ENCODE results near the gene SCGB1D1.

- TF ChIP-seq PBX3 (IDR thresholded peaks at IDR 0.05) (no peak), CTCF (IDR thresholded peaks at IDR 0.05) (no peak), REST (IDR thresholded peaks at IDR 0.05) (no peak), SMC3 (IDR thresholded peaks at IDR 0.05) (no peak), CHD4 (IDR thresholded peaks at IDR 0.05; ENCODE audit: borderline replicate concordance) (no peak), POLR2A (IDR thresholded peaks at IDR 0.05; ENCODE audit: low read length) (no peak)
Measured at GRCh38 chr11:62143727-62144126, 46.3 kb upstream of the SCGB1D1 start.
